Keratinocyte (primary cell): ENCODE results near the gene KLHL42.
A peak's percentile ranks its signal among the peaks of the same experiment; 100 is the strongest.

Experiments used
- EZH2 ChIP-seq: IDR thresholded peaks from one replicate; pipeline ENCODE4 v1.6.1; 2012; ENCODE audit warnings: inconsistent platforms, mild to moderate bottlenecking, low read length, moderate library complexity
- TF ChIP-seq, protein P1 (sequence below), 3 experiments: IDR thresholded peaks in 1 of 3; conservative IDR thresholded peaks in 1 of 3; optimal IDR thresholded peaks in 1 of 3; 2 replicates in 2 of 3; 3 replicates in 1 of 3; pipeline versions ENCODE3 to v1.5.1; 2011; ENCODE audit warnings: low read length in 3 of 3, mild to moderate bottlenecking in 3 of 3, moderate library complexity in 2 of 3, control low read depth in 1 of 3, inconsistent platforms in 1 of 3; ENCODE audit not compliant: insufficient read depth in 2 of 3; ENCODE audit errors: extremely low read depth in 1 of 3

- TF ChIP-seq, protein P1, sequence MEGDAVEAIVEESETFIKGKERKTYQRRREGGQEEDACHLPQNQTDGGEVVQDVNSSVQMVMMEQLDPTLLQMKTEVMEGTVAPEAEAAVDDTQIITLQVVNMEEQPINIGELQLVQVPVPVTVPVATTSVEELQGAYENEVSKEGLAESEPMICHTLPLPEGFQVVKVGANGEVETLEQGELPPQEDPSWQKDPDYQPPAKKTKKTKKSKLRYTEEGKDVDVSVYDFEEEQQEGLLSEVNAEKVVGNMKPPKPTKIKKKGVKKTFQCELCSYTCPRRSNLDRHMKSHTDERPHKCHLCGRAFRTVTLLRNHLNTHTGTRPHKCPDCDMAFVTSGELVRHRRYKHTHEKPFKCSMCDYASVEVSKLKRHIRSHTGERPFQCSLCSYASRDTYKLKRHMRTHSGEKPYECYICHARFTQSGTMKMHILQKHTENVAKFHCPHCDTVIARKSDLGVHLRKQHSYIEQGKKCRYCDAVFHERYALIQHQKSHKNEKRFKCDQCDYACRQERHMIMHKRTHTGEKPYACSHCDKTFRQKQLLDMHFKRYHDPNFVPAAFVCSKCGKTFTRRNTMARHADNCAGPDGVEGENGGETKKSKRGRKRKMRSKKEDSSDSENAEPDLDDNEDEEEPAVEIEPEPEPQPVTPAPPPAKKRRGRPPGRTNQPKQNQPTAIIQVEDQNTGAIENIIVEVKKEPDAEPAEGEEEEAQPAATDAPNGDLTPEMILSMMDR (optimal IDR thresholded peaks at IDR 0.05 in 1 of 3, IDR thresholded peaks at IDR 0.05 in 1 of 3, conservative IDR thresholded peaks at IDR 0.05 in 1 of 3; ENCODE audit: extremely low read depth in 1 of 3, insufficient read depth in 2 of 3, low read length in 3 of 3): peak in 2 of 3 experiments; percentile 36 to 40
- no peak for TF ChIP-seq EZH2
These were observed 60.4 kb downstream of the KLHL42 start for GRCh38 chr12:27840229-27840999.
